Measurements from ENCODE around the gene KRTAP27-1.

- no peak for TF ChIP-seq EP300 (IDR thresholded peaks at IDR 0.05)
- TF ChIP-seq, protein P1, sequence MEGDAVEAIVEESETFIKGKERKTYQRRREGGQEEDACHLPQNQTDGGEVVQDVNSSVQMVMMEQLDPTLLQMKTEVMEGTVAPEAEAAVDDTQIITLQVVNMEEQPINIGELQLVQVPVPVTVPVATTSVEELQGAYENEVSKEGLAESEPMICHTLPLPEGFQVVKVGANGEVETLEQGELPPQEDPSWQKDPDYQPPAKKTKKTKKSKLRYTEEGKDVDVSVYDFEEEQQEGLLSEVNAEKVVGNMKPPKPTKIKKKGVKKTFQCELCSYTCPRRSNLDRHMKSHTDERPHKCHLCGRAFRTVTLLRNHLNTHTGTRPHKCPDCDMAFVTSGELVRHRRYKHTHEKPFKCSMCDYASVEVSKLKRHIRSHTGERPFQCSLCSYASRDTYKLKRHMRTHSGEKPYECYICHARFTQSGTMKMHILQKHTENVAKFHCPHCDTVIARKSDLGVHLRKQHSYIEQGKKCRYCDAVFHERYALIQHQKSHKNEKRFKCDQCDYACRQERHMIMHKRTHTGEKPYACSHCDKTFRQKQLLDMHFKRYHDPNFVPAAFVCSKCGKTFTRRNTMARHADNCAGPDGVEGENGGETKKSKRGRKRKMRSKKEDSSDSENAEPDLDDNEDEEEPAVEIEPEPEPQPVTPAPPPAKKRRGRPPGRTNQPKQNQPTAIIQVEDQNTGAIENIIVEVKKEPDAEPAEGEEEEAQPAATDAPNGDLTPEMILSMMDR (IDR thresholded peaks at IDR 0.05) = no peak
- no peak for TF ChIP-seq POLR2A (IDR thresholded peaks at IDR 0.05)
Measured at GRCh38 chr21:30306884-30307283, 30.6 kb downstream of the KRTAP27-1 start.
